Amniotic epithelial cell (primary cell): Measurements from ENCODE around the gene SLC7A5.
A peak's percentile ranks its signal among the peaks of the same experiment; 100 is the strongest.
"Not testable (repeated sequence)": the region's sequence is repeated elsewhere in the genome, so short reads cannot be mapped to it uniquely, and the experiment has no call there.

Experiments
- DNase-seq: peaks from one replicate; pipeline ENCODE4 v3.0.0-alpha.2; 2010; ENCODE audit warnings: low read depth

SLC7A5 gene

GRCh38 chr16:87822108-87822970 is 47.0 kb downstream of the SLC7A5 start:
- DNase-seq = peak; percentile 26

GRCh38 chr16:87821376-87822107 is 47.8 kb downstream of the SLC7A5 start:
- no peak for DNase-seq

- no peak for DNase-seq
Measured at GRCh38 chr16:87819983-87820382, 49.3 kb downstream of the SLC7A5 start.

GRCh38 chr16:87819282-87819681 is 50.0 kb downstream of the SLC7A5 start:
- DNase-seq = no peak

GRCh38 chr16:87818533-87819161 is 50.7 kb downstream of the SLC7A5 start:
- DNase-seq = no peak

GRCh38 chr16:87817910-87818309 is 51.4 kb downstream of the SLC7A5 start:
- DNase-seq = no peak

GRCh38 chr16:87817370-87817769 is 51.9 kb downstream of the SLC7A5 start:
- not testable (repeated sequence) for DNase-seq

- DNase-seq = no peak
Measured at GRCh38 chr16:87816507-87817100, 52.7 kb downstream of the SLC7A5 start.

- DNase-seq = no peak
Measured at GRCh38 chr16:87815567-87815966, 53.7 kb downstream of the SLC7A5 start.

- DNase-seq = no peak
Measured at GRCh38 chr16:87812200-87812656, 57.1 kb downstream of the SLC7A5 start.

- not testable (repeated sequence) for DNase-seq
Measured at GRCh38 chr16:87811454-87811853, 57.9 kb downstream of the SLC7A5 start.

- DNase-seq = no peak
Measured at GRCh38 chr16:87809150-87809902, 60.0 kb downstream of the SLC7A5 start.

GRCh38 chr16:87808108-87808507 is 61.2 kb downstream of the SLC7A5 start:
- no peak for DNase-seq

- DNase-seq = peak; percentile 71
Measured at GRCh38 chr16:87806641-87807546, 62.4 kb downstream of the SLC7A5 start.

- DNase-seq = no peak
Measured at GRCh38 chr16:87806261-87806640, 63.1 kb downstream of the SLC7A5 start.

- DNase-seq = no peak
Measured at GRCh38 chr16:87803385-87803784, 65.9 kb downstream of the SLC7A5 start.

GRCh38 chr16:87802670-87803069 is 66.6 kb downstream of the SLC7A5 start:
- DNase-seq = no peak

GRCh38 chr16:87801679-87802259 is 67.5 kb downstream of the SLC7A5 start:
- no peak for DNase-seq

GRCh38 chr16:87800497-87800896 is 68.8 kb downstream of the SLC7A5 start:
- no peak for DNase-seq

GRCh38 chr16:87795336-87795735 is 74.0 kb downstream of the SLC7A5 start:
- no peak for DNase-seq
